Measurements from ENCODE around the gene ZRANB3. TPM values are rescaled to one million over a fixed set of nuclear protein-coding genes. Genes with fewer than 3 reads are reported as not detected.
A peak's percentile ranks its signal among the peaks of the same experiment; 100 is the strongest.
"Not testable (repeated sequence)": the region's sequence is repeated elsewhere in the genome, so short reads cannot be mapped to it uniquely, and the experiment has no call there.

ZRANB3 gene
- total RNA-seq (2014; rRNA removed; shearing (Covaris generic)) = 13.2 and 13.6 TPM in 2 replicates

- DNase-seq (ENCODE audit: low spot score) = peak; percentile 99
These were observed at the start of gene ZRANB3 for GRCh38 chr2:135530313-135531230. TSS of gene ZRANB3 (minus strand) at chr2:135531218.

GRCh38 chr2:135573620-135574019 lies 42.6 kb upstream of the ZRANB3 start:
- no peak for DNase-seq (ENCODE audit: low spot score)

- no peak for DNase-seq (ENCODE audit: low spot score)
These were observed 39.9 kb upstream of the ZRANB3 start for GRCh38 chr2:135570884-135571283.

GRCh38 chr2:135563793-135564192 lies 32.8 kb upstream of the ZRANB3 start:
- DNase-seq (ENCODE audit: low spot score) = peak; percentile 3

GRCh38 chr2:135561925-135562324 lies 30.9 kb upstream of the ZRANB3 start:
- DNase-seq (ENCODE audit: low spot score) = no peak

- no peak for DNase-seq (ENCODE audit: low spot score)
These were observed 26.5 kb upstream of the ZRANB3 start for GRCh38 chr2:135557530-135557929.

- DNase-seq (ENCODE audit: low spot score) = no peak
These were observed 24.3 kb upstream of the ZRANB3 start for GRCh38 chr2:135555311-135555710.

GRCh38 chr2:135552887-135553286 lies 21.9 kb upstream of the ZRANB3 start:
- DNase-seq (ENCODE audit: low spot score) = no peak

- no peak for DNase-seq (ENCODE audit: low spot score)
These were observed 20.3 kb upstream of the ZRANB3 start for GRCh38 chr2:135551356-135551755.

GRCh38 chr2:135547311-135547710 lies 16.3 kb upstream of the ZRANB3 start:
- DNase-seq (ENCODE audit: low spot score) = no peak

- no peak for DNase-seq (ENCODE audit: low spot score)
These were observed 15.4 kb upstream of the ZRANB3 start for GRCh38 chr2:135546436-135546835.

GRCh38 chr2:135533545-135533944 lies 2.5 kb upstream of the ZRANB3 start:
- DNase-seq (ENCODE audit: low spot score) = not testable (repeated sequence)

- DNase-seq (ENCODE audit: low spot score) = no peak
These were observed 1.6 kb upstream of the ZRANB3 start for GRCh38 chr2:135532581-135532980.

- peak; percentile 99 for DNase-seq (ENCODE audit: low spot score)
These were observed 496 bp upstream of the ZRANB3 start, which contains the start of gene R3HDM1 for GRCh38 chr2:135531231-135532197. TSS of gene R3HDM1 (plus strand) at chr2:135531484. CDS start at chr2:135604846, 73,362 bp downstream.

GRCh38 chr2:135528006-135528405 lies 3.0 kb downstream of the ZRANB3 start:
- no peak for DNase-seq (ENCODE audit: low spot score)

GRCh38 chr2:135525786-135526185 lies 5.2 kb downstream of the ZRANB3 start:
- no peak for DNase-seq (ENCODE audit: low spot score)

GRCh38 chr2:135512099-135512498 lies 18.9 kb downstream of the ZRANB3 start:
- DNase-seq (ENCODE audit: low spot score) = no peak

- no peak for DNase-seq (ENCODE audit: low spot score)
These were observed 20.4 kb downstream of the ZRANB3 start for GRCh38 chr2:135510577-135510976.

GRCh38 chr2:135504811-135505210 lies 26.2 kb downstream of the ZRANB3 start:
- no peak for DNase-seq (ENCODE audit: low spot score)

GRCh38 chr2:135498588-135498987 lies 32.4 kb downstream of the ZRANB3 start:
- not testable (repeated sequence) for DNase-seq (ENCODE audit: low spot score)

GRCh38 chr2:135494917-135495316 lies 36.1 kb downstream of the ZRANB3 start:
- no peak for DNase-seq (ENCODE audit: low spot score)

GRCh38 chr2:135494503-135494902 lies 36.5 kb downstream of the ZRANB3 start:
- no peak for DNase-seq (ENCODE audit: low spot score)

Data from H4 (cell line).